Tibial nerve (tissue), 4 donors: ENCODE measurements around the gene COA3.

Experiments
- EP300 ChIP-seq, 2 donors: sonication (generic); formaldehyde crosslinking; IDR thresholded peaks; one replicate each; pipeline ENCODE4 v1.6.1; 2017; ENCODE audit warnings: antibody characterized with exemption in 2 of 2, mild to moderate bottlenecking in 1 of 2
- POLR2A ChIP-seq, 2 donors: fragments of 450-650 bp; IDR thresholded peaks; one replicate each; pipeline ENCODE4 v1.6.1; 2017; ENCODE audit warnings: antibody characterized with exemption in 2 of 2, mild to moderate bottlenecking in 2 of 2, moderate library complexity in 2 of 2
- TF ChIP-seq, protein P1 (sequence below), 5 experiments: fragments of 200-600 bp in 3 of 5; fragments of 450-650 bp in 2 of 5; sonication (generic) in 3 of 5; IDR thresholded peaks; one replicate each; pipeline ENCODE4 v1.5.1; 2016 to 2019; ENCODE audit warnings: antibody characterized with exemption in 5 of 5, mild to moderate bottlenecking in 3 of 5, moderate library complexity in 2 of 5

DNA sequence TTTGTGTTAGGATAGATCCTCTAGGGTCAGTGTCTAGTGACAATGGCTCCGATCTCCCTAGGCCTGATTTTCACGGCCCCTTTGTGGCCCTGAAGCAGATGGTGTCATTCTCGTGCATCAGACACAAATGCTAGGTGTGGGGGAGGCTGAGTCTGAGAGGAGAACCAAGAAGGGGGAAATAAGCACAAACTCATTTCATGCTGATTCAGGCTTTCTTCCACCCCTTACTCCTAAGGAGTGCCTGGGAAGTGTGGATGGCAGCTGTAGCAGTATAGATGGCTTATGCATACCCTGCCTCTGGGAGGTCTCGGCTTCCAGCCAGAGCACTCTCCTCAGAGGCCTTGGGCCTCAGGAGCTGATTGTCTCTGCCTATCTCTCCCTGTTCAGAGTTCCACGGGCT is 19.9 kb downstream of the COA3 start:
- TF ChIP-seq, protein P1, sequence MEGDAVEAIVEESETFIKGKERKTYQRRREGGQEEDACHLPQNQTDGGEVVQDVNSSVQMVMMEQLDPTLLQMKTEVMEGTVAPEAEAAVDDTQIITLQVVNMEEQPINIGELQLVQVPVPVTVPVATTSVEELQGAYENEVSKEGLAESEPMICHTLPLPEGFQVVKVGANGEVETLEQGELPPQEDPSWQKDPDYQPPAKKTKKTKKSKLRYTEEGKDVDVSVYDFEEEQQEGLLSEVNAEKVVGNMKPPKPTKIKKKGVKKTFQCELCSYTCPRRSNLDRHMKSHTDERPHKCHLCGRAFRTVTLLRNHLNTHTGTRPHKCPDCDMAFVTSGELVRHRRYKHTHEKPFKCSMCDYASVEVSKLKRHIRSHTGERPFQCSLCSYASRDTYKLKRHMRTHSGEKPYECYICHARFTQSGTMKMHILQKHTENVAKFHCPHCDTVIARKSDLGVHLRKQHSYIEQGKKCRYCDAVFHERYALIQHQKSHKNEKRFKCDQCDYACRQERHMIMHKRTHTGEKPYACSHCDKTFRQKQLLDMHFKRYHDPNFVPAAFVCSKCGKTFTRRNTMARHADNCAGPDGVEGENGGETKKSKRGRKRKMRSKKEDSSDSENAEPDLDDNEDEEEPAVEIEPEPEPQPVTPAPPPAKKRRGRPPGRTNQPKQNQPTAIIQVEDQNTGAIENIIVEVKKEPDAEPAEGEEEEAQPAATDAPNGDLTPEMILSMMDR (IDR thresholded peaks at IDR 0.05), result no peak
- no peak for TF ChIP-seq POLR2A (IDR thresholded peaks at IDR 0.05)
- TF ChIP-seq EP300 (IDR thresholded peaks at IDR 0.05), result no peak
